ENCODE results near the gene SIGLEC15. TPM values are rescaled to one million over a fixed set of nuclear protein-coding genes. Genes with fewer than 3 reads are reported as not detected.

SIGLEC15 gene
- total RNA-seq, result not detected

GRCh38 chr18:45825258-45826044 lies at the start of gene SIGLEC15:
SIGLEC15 (plus strand) TSS chr18:45825675; CDS start chr18:45825729, 54 bp downstream.
- Mint-ChIP-seq H3K4me3 (no peak within 1 kb of the TSS), H3K27ac (no peak within 1 kb of the TSS), H3K4me1 (ENCODE audit: low read depth) (peaks cover 21% of the 10 kb centered on the region), H3K9me3 (no peaks in the 10 kb centered on the region), H3K27me3 (ENCODE audit: low read depth) (peaks cover 17% of the 10 kb centered on the region), H3K36me3 (ENCODE audit: insufficient read depth in 2 of 2) (no peaks in the 10 kb centered on the region)
- no peak for DNase-seq
- ATAC-seq (replicated peaks in 1 of 2), result no peak

- H3K27me3 Mint-ChIP-seq (ENCODE audit: low read depth), result peaks cover 37% of the 10 kb centered on the region
- DNase-seq, result no peak
- peaks cover 0 to 4% of the 10 kb centered on the region in 2 donors for H3K9me3 Mint-ChIP-seq
- H3K4me3 Mint-ChIP-seq, result peak overlapping the region; percentile 84 to 88
- no peak overlapping the region for H3K27ac Mint-ChIP-seq
- peaks cover 23% of the 10 kb centered on the region for H3K4me1 Mint-ChIP-seq (ENCODE audit: low read depth)
- ATAC-seq (replicated peaks in 1 of 2), result no peak
- H3K36me3 Mint-ChIP-seq (ENCODE audit: insufficient read depth in 2 of 2), result no peaks in the 10 kb centered on the region
Measured at GRCh38 chr18:45775743-45776142, 49.7 kb upstream of the SIGLEC15 start.

- no peaks in the 10 kb centered on the region for H3K36me3 Mint-ChIP-seq (ENCODE audit: insufficient read depth in 2 of 2)
- no peak overlapping the region for H3K27ac Mint-ChIP-seq
- no peak for DNase-seq
- H3K27me3 Mint-ChIP-seq (ENCODE audit: low read depth), result peaks cover 30% of the 10 kb centered on the region
- H3K4me3 Mint-ChIP-seq, result no peak overlapping the region
- no peak for ATAC-seq (replicated peaks in 1 of 2)
- H3K4me1 Mint-ChIP-seq (ENCODE audit: low read depth), result peaks cover 18% of the 10 kb centered on the region
- H3K9me3 Mint-ChIP-seq, result peaks cover 0 to 4% of the 10 kb centered on the region in 2 donors
Measured at GRCh38 chr18:45777393-45777792, 48.1 kb upstream of the SIGLEC15 start.

- H3K9me3 Mint-ChIP-seq, result no peaks in the 10 kb centered on the region
- H3K36me3 Mint-ChIP-seq (ENCODE audit: insufficient read depth in 2 of 2), result no peaks in the 10 kb centered on the region
- DNase-seq, result no peak
- H3K27ac Mint-ChIP-seq, result no peak overlapping the region
- no peak for ATAC-seq (replicated peaks in 1 of 2)
- peaks cover 4% of the 10 kb centered on the region for H3K4me1 Mint-ChIP-seq (ENCODE audit: low read depth)
- H3K4me3 Mint-ChIP-seq, result no peak overlapping the region
- H3K27me3 Mint-ChIP-seq (ENCODE audit: low read depth), result peaks cover 11% of the 10 kb centered on the region
Measured at GRCh38 chr18:45780568-45780967, 44.9 kb upstream of the SIGLEC15 start.

- peaks cover 5% of the 10 kb centered on the region for H3K27me3 Mint-ChIP-seq (ENCODE audit: low read depth)
- ATAC-seq (replicated peaks in 1 of 2), result no peak
- peaks cover 4% of the 10 kb centered on the region for H3K4me1 Mint-ChIP-seq (ENCODE audit: low read depth)
- H3K36me3 Mint-ChIP-seq (ENCODE audit: insufficient read depth in 2 of 2), result no peaks in the 10 kb centered on the region
- no peak overlapping the region for H3K27ac Mint-ChIP-seq
- no peak for DNase-seq
- no peak overlapping the region for H3K4me3 Mint-ChIP-seq
- H3K9me3 Mint-ChIP-seq, result no peaks in the 10 kb centered on the region
Measured at GRCh38 chr18:45782662-45783061, 42.8 kb upstream of the SIGLEC15 start.

GRCh38 chr18:45783097-45784075 lies 42.1 kb upstream of the SIGLEC15 start:
- no peaks in the 10 kb centered on the region for H3K36me3 Mint-ChIP-seq (ENCODE audit: insufficient read depth in 2 of 2)
- DNase-seq, result no peak
- H3K27me3 Mint-ChIP-seq (ENCODE audit: low read depth), result peaks cover 5% of the 10 kb centered on the region
- no peaks in the 10 kb centered on the region for H3K9me3 Mint-ChIP-seq
- ATAC-seq (replicated peaks in 1 of 2), result no peak
- H3K27ac Mint-ChIP-seq, result no peak overlapping the region
- no peak overlapping the region for H3K4me3 Mint-ChIP-seq
- H3K4me1 Mint-ChIP-seq (ENCODE audit: low read depth), result peaks cover 4% of the 10 kb centered on the region

GRCh38 chr18:45785134-45785533 lies 40.3 kb upstream of the SIGLEC15 start:
- H3K36me3 Mint-ChIP-seq (ENCODE audit: insufficient read depth in 2 of 2), result no peaks in the 10 kb centered on the region
- H3K27ac Mint-ChIP-seq, result no peak overlapping the region
- peak in 1 of 2 donors; percentile 76 for ATAC-seq (replicated peaks in 1 of 2)
- no peaks in the 10 kb centered on the region for H3K9me3 Mint-ChIP-seq
- peak overlapping the region in 1 of 2 donors; percentile 58 for H3K4me3 Mint-ChIP-seq
- peak in 1 of 2 donors; percentile 7 for DNase-seq
- peaks cover 4% of the 10 kb centered on the region for H3K4me1 Mint-ChIP-seq (ENCODE audit: low read depth)
- H3K27me3 Mint-ChIP-seq (ENCODE audit: low read depth), result no peaks in the 10 kb centered on the region

GRCh38 chr18:45786941-45787340 lies 38.5 kb upstream of the SIGLEC15 start:
- no peak overlapping the region for H3K27ac Mint-ChIP-seq
- ATAC-seq (replicated peaks in 1 of 2) (no peak), DNase-seq (no peak)
- no peak overlapping the region for H3K4me3 Mint-ChIP-seq
- H3K4me1 Mint-ChIP-seq (ENCODE audit: low read depth), result peaks cover 4% of the 10 kb centered on the region
- peaks cover 0 to 3% of the 10 kb centered on the region in 2 donors for H3K9me3 Mint-ChIP-seq
- H3K27me3 Mint-ChIP-seq (ENCODE audit: low read depth), result no peaks in the 10 kb centered on the region
- no peaks in the 10 kb centered on the region for H3K36me3 Mint-ChIP-seq (ENCODE audit: insufficient read depth in 2 of 2)

GRCh38 chr18:45787346-45787745 lies 38.1 kb upstream of the SIGLEC15 start:
- Mint-ChIP-seq H3K4me1 (ENCODE audit: low read depth) (peaks cover 4% of the 10 kb centered on the region), H3K36me3 (ENCODE audit: insufficient read depth in 2 of 2) (no peaks in the 10 kb centered on the region), H3K9me3 (peaks cover 0 to 4% of the 10 kb centered on the region in 2 donors), H3K27ac (no peak overlapping the region), H3K4me3 (no peak overlapping the region), H3K27me3 (ENCODE audit: low read depth) (no peaks in the 10 kb centered on the region)
- DNase-seq (no peak), ATAC-seq (replicated peaks in 1 of 2) (no peak)

GRCh38 chr18:45788861-45789260 lies 36.6 kb upstream of the SIGLEC15 start:
- Mint-ChIP-seq H3K9me3 (peaks cover 0 to 4% of the 10 kb centered on the region in 2 donors), H3K27me3 (ENCODE audit: low read depth) (no peaks in the 10 kb centered on the region), H3K36me3 (ENCODE audit: insufficient read depth in 2 of 2) (no peaks in the 10 kb centered on the region), H3K4me1 (ENCODE audit: low read depth) (peaks cover 9% of the 10 kb centered on the region), H3K4me3 (no peak overlapping the region), H3K27ac (no peak overlapping the region)
- DNase-seq (no peak), ATAC-seq (replicated peaks in 1 of 2) (no peak)

GRCh38 chr18:45792506-45793263 lies 32.8 kb upstream of the SIGLEC15 start:
- Mint-ChIP-seq H3K27me3 (ENCODE audit: low read depth) (no peaks in the 10 kb centered on the region), H3K4me3 (no peak overlapping the region), H3K36me3 (ENCODE audit: insufficient read depth in 2 of 2) (peaks cover 0 to 4% of the 10 kb centered on the region in 2 donors), H3K4me1 (ENCODE audit: low read depth) (peaks cover 6% of the 10 kb centered on the region), H3K27ac (no peak overlapping the region), H3K9me3 (peaks cover 0 to 4% of the 10 kb centered on the region in 2 donors)
- DNase-seq, result no peak
- ATAC-seq (replicated peaks in 1 of 2), result no peak

GRCh38 chr18:45793264-45793965 lies 32.1 kb upstream of the SIGLEC15 start:
- peak in 1 of 2 donors; percentile 70 for ATAC-seq (replicated peaks in 1 of 2)
- Mint-ChIP-seq H3K9me3 (peaks cover 0 to 4% of the 10 kb centered on the region in 2 donors), H3K4me3 (no peak overlapping the region), H3K27ac (no peak overlapping the region), H3K4me1 (ENCODE audit: low read depth) (peaks cover 6% of the 10 kb centered on the region), H3K36me3 (ENCODE audit: insufficient read depth in 2 of 2) (peaks cover 0 to 4% of the 10 kb centered on the region in 2 donors), H3K27me3 (ENCODE audit: low read depth) (no peaks in the 10 kb centered on the region)
- no peak for DNase-seq

Data from activated T-cell treated with anti-CD3 and anti-CD28 coated beads, Interleukin-2, amount 50 U/mL, for 72 hours (primary cell).